ENCODE results near the gene IL1RN. TPM values are rescaled to one million over a fixed set of nuclear protein-coding genes. Genes with fewer than 3 reads are reported as not detected.

IL1RN gene
- total and polyA plus RNA-seq, 2 of the 4 experiments (the other 2 are of a cell fraction) = not detected

GRCh38 chr2:113182471-113183260 lies 55.3 kb downstream of the IL1RN start (continued):
- TF ChIP-seq MAFK (IDR thresholded peaks at IDR 0.05; ENCODE audit: low read depth, low read length) = no peak

GRCh38 chr2:113183264-113183663 lies 55.9 kb downstream of the IL1RN start:
- in situ Hi-C loops (cut with MboI; ENCODE audit: low sequenced_read_pairs) = no loop called here
- no peak overlapping the region for H3K18ac ChIP-seq (ENCODE audit: low read depth, low read length)
- H2AFZ ChIP-seq (replicated peaks; ENCODE audit: low read length, poor library complexity) = no peak overlapping the region
- H3K27ac ChIP-seq (ENCODE audit: insufficient read depth, low read length) = no peak overlapping the region
- H4K91ac ChIP-seq (ENCODE audit: insufficient read depth, low read depth, low read length) = no peak overlapping the region
- H2BK120ac ChIP-seq (ENCODE audit: low read depth, low read length) = no peak overlapping the region
- no peak for ATAC-seq (ENCODE audit: low read depth)
- no peaks in the 10 kb centered on the region for H3K9me3 ChIP-seq (ENCODE audit: control insufficient read depth, insufficient read depth, low read length)
- ChIA-PET CTCF (interaction anchor here (1.4 kb wide), 1 partner anchor 15 kb away, joined by 4 read pairs; no protein-coding TSS in a partner anchor), POLR2A (ENCODE audit: unreplicated experiment) (no interaction called here)
- H3K4me3 ChIP-seq (ENCODE audit: insufficient read depth, low read depth, low read length) = no peak overlapping the region
- peaks cover 23% of the 10 kb centered on the region; the same call in 1 of the 2 replicates for H3K27me3 ChIP-seq (ENCODE audit: control insufficient read depth, insufficient read depth, low read length)
- no peak overlapping the region for H3K14ac ChIP-seq (replicated peaks; ENCODE audit: low read depth, low read length)
- H3K56ac ChIP-seq (ENCODE audit: extremely low read depth, insufficient read depth, low read length) = no peak overlapping the region
- H2AK5ac ChIP-seq (ENCODE audit: low read depth, low read length) = no peak overlapping the region
- H4K8ac ChIP-seq (ENCODE audit: low read depth in 2 of 2, low read length in 2 of 2) = no peak overlapping the region
- no peaks in the 10 kb centered on the region for H4K20me1 ChIP-seq (ENCODE audit: insufficient read depth, low read length)
- no peaks in the 10 kb centered on the region for H3K36me3 ChIP-seq (ENCODE audit: control insufficient read depth, insufficient read depth, low read length)
- no peak overlapping the region for H4K5ac ChIP-seq (ENCODE audit: low read depth, low read length)
- dilution Hi-C loops (cut with HindIII; ENCODE audit: low sequenced_read_pairs, unreplicated experiment) = no loop called here
- WGBS, 2 experiments (ENCODE audit: extremely low coverage in 2 of 2, insufficient read length in 1 of 2) = no CpG with 5 or more reads among the region's 8 CpGs
- DNase-seq = no peak
- no peak overlapping the region for H3K4ac ChIP-seq (ENCODE audit: low read depth, low read length)
- H3K9me1 ChIP-seq (ENCODE audit: insufficient read depth, low read length) = peaks cover 3% of the 10 kb centered on the region; the same call in 1 of the 2 replicates
- no peaks in the 10 kb centered on the region for H3K4me1 ChIP-seq (ENCODE audit: control insufficient read depth, insufficient read depth, low read length)
- H2BK5ac ChIP-seq (ENCODE audit: low read depth, low read length, poor library complexity, severe bottlenecking) = no peak overlapping the region
- H3K4me2 ChIP-seq (ENCODE audit: low read depth, low read length) = no peak overlapping the region
- H3K79me1 ChIP-seq (ENCODE audit: low read depth in 1 of 2, low read length in 2 of 2) = no peaks in the 10 kb centered on the region
- intact Hi-C loops (cut with micrococcal nuclease) = no loop called here
- no peak overlapping the region for H2AK9ac ChIP-seq (replicated peaks; ENCODE audit: low read depth, low read length, poor library complexity)
- no peak overlapping the region for H3K9ac ChIP-seq (ENCODE audit: low read depth, low read length)
- no peak overlapping the region for H3K23ac ChIP-seq (ENCODE audit: low read depth, low read length)
- no peak overlapping the region for H2BK20ac ChIP-seq (ENCODE audit: low read depth, low read length)
- no peak overlapping the region for H2BK15ac ChIP-seq (ENCODE audit: low read depth, low read length)
- BruUV-seq (replicated peaks) = no TSS peak
- TF ChIP-seq RCOR1 (IDR thresholded peaks at IDR 0.05; ENCODE audit: insufficient replicate concordance, low read length) (no peak), POLR2A (IDR thresholded peaks at IDR 0.05; ENCODE audit: low read depth, low read length) (no peak), USF2 (IDR thresholded peaks at IDR 0.05; ENCODE audit: low read depth, low read length) (no peak), SMC3 (IDR thresholded peaks at IDR 0.05; ENCODE audit: low read depth, low read length) (no peak), MAFK (IDR thresholded peaks at IDR 0.05; ENCODE audit: low read depth, low read length) (no peak), ELK1 (IDR thresholded peaks at IDR 0.05; ENCODE audit: borderline replicate concordance, low read depth, low read length) (no peak), CEBPB (IDR thresholded peaks at IDR 0.05; ENCODE audit: low read depth, low read length) (no peak), FOS (IDR thresholded peaks at IDR 0.05; ENCODE audit: low read depth, low read length) (no peak), BHLHE40 (IDR thresholded peaks at IDR 0.05; ENCODE audit: low read depth, low read length) (no peak), RAD21 (IDR thresholded peaks at IDR 0.05; ENCODE audit: low read length) (no peak), MAZ (IDR thresholded peaks at IDR 0.05; ENCODE audit: borderline replicate concordance, low read depth, low read length) (no peak), CTCF (conservative IDR thresholded peaks at IDR 0.05; ENCODE audit: low read depth, low read length) (no peak), CHD1 (IDR thresholded peaks at IDR 0.05; ENCODE audit: low read depth, low read length) (no peak)

Data from IMR-90 (cell line).